ENCODE measurements around the gene MSLN.
"Not testable (repeated sequence)": the region's sequence is repeated elsewhere in the genome, so short reads cannot be mapped to it uniquely, and the experiment has no call there.

MSLN gene

DNA sequence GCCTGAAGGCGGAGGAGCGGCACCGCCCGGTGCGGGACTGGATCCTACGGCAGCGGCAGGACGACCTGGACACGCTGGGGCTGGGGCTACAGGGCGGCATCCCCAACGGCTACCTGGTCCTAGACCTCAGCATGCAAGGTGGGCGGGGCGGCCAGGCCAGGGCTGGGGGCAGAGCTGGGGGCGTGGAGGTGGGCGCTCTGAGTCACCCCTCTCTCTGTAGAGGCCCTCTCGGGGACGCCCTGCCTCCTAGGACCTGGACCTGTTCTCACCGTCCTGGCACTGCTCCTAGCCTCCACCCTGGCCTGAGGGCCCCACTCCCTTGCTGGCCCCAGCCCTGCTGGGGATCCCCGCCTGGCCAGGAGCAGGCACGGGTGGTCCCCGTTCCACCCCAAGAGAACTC, 7.9 kb downstream of the MSLN start:
- TF ChIP-seq, protein P1, sequence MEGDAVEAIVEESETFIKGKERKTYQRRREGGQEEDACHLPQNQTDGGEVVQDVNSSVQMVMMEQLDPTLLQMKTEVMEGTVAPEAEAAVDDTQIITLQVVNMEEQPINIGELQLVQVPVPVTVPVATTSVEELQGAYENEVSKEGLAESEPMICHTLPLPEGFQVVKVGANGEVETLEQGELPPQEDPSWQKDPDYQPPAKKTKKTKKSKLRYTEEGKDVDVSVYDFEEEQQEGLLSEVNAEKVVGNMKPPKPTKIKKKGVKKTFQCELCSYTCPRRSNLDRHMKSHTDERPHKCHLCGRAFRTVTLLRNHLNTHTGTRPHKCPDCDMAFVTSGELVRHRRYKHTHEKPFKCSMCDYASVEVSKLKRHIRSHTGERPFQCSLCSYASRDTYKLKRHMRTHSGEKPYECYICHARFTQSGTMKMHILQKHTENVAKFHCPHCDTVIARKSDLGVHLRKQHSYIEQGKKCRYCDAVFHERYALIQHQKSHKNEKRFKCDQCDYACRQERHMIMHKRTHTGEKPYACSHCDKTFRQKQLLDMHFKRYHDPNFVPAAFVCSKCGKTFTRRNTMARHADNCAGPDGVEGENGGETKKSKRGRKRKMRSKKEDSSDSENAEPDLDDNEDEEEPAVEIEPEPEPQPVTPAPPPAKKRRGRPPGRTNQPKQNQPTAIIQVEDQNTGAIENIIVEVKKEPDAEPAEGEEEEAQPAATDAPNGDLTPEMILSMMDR (IDR thresholded peaks at IDR 0.05; ENCODE audit: low read depth, low read length): no peak

DNA sequence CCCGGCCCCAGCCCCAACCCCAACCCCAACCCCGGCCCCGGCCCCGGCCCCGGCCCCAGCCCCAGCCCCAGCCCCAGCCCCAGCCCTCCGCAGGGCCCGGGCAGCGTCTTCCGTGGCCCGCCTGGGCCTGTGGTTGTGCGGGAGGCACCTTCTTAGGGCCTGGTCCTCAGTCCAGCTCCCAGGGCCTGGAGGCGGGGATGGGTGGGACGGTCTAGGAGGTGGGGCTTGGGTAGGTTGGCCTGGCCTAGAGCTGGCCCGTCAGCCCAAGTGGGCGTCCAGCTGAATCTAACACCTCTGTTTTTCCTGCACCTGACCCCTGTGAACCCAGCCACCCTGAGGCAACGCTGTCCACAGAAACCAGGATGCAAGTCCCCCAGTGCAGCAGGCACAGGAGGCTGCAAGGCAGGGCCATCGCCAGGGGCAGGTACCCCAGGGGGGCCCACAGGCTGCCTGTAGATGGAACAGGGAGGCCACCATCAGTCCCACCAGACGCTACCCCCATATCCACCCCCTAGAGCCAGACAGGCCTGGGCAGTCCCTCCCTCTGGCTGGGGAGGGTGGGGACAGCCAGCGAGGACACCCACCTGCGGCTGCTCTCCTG, 8.8 kb downstream of the MSLN start:
- TF ChIP-seq, protein P1 (IDR thresholded peaks at IDR 0.05; ENCODE audit: low read depth, low read length): no peak
- H3K4me3 ChIP-seq (ENCODE audit: low read depth, low read length): no peak overlapping the region

More for the DNA sequence above, 7.9 kb downstream of the MSLN start:
- H3K4me3 ChIP-seq (ENCODE audit: low read depth, low read length): no peak overlapping the region

DNA sequence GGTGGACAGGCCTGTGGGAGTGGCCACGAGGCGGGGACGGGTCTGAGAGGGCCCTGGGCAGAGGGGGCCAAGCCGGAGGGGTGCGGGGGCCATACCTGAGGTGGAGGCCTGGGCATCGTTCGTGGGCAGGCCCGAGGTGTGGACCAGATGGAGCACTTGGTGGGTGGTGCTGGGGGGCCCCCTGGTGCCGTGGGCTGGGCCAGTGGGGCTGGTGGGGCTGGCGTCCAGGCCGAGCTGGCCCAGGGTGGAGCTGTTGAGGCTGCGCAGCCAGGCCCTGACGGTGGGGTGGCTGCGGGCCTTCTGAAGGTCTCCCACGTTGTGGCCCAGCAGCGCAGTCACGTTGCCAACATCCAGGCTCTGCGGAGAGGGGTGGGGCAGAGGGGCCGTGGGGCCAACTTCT, 9.4 kb downstream of the MSLN start:
- TF ChIP-seq, protein P1 (IDR thresholded peaks at IDR 0.05; ENCODE audit: low read depth, low read length): no peak
- no peak overlapping the region for H3K4me3 ChIP-seq (ENCODE audit: low read depth, low read length)

DNA sequence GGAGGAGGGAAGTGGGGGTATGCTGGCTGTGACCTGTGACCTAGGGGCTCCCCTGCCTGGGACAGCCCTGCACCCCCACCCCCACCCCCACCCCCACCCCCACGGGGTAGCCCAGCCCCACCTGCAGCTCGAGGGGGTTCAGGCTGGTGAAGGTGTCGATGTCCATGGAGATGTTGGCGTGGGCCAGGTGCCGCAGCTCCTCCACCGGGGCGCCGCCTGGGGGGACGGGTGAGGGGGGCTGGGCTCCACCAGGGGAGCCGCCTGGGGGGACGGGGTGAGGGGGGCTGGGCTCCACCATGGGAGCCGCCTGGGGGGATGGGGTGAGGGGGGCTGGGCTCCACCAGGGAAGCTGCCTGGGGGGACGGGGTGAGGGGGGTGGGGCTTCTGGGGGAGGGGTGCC, 9.9 kb downstream of the MSLN start:
- TF ChIP-seq, protein P1 (IDR thresholded peaks at IDR 0.05; ENCODE audit: low read depth, low read length): no peak
- H3K4me3 ChIP-seq (ENCODE audit: low read depth, low read length): no peak overlapping the region

DNA sequence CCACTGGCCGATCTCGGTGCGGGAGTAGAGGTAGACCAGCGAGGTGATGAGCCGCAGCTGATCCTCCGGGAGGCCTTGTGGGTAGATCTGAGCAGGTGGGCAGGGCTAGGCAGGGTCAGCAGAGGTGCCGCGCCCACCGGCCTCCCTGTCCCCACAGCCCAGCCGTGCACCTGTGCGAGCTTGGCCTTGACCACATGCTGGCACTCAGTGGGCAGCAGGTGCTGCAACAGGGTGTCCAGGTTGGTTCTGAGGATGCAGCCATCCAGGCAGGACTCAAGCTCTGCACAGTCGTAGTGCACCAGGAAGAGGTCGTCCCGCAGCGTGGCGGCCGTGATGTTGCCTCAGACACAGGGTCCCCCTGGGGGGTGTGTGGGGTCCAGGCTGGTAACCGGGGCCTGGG, 12.4 kb downstream of the MSLN start:
- no peak overlapping the region for H3K4me3 ChIP-seq (ENCODE audit: low read depth, low read length)
- TF ChIP-seq, protein P1 (IDR thresholded peaks at IDR 0.05; ENCODE audit: low read depth, low read length): no peak

DNA sequence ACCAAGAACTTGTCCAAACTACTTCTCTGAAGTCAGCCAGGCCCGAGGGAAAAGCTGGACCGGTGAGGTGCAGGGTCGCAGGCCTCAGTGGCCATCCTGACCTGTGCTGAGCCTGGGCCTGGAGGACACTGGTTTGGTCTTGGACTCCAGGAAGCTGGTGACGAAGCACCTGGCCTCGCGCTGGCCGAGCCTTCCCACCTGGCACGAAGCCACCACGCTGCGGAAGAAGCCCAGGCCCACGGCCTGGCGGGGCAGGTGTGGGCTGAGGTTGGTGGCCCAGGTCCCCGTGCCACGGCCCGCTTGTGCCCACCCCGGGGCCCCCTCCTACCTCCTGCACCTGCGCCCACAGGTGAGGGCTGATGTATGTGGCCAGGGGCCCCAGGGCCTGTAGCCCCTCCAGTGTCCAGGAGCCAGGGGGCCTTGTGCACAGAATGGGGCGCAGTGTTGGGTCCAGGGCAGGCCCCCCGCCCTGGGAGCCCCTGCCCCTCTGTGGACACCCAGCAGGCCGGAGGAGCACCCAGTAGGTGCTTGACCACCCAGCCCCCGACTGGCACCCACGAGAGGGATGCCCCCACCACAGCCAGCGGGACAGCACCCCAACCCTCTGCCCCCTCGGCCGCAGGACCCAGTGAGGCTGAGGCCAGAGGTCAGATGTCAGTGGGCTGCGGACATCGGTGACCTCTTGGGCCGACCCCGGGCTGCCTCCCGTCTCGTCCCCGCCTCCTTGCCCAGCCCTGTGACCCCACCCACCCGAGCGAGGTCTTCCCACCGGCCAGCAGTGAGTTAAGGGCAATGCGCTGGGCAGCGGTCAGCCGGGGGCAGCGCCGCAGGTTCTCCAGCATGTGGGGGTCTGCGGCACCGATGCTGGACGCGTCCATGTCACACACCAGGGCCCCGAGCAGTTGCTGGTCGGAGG, 13.8 kb downstream of the MSLN start:
- no peak overlapping the region for H3K4me3 ChIP-seq (ENCODE audit: low read depth, low read length)
- TF ChIP-seq, protein P1 (IDR thresholded peaks at IDR 0.05; ENCODE audit: low read depth, low read length): no peak

DNA sequence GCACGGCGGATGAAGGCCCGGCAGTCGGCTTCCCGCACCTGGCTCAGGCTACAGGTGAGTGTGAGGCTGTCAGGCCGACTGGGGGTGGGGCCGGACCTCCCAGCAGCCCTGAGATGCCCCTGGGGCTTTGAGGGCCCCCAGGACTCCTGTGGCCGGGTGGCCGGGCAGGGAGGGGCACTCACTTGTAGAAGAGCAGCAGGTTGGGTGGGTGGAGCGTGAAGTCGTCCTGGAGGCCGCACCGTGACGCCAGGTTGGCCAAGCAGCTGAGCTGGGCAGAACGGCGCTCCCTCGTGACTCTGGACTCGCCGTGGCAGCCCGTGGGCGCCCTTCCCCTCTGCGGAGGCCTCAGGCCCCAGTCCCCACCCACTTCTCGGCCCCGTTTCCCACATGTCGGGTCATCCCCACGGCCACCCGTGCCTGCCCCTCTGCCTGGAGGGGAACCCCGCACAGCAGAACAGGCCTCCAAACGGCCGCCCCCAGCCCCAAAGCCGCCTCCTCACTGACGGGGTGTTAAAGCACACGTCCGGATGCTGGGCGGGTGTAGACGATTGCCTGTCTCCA, 14.8 kb downstream of the MSLN start:
- H3K4me3 ChIP-seq (ENCODE audit: low read depth, low read length): no peak overlapping the region
- TF ChIP-seq, protein P1 (IDR thresholded peaks at IDR 0.05; ENCODE audit: low read depth, low read length): no peak

DNA sequence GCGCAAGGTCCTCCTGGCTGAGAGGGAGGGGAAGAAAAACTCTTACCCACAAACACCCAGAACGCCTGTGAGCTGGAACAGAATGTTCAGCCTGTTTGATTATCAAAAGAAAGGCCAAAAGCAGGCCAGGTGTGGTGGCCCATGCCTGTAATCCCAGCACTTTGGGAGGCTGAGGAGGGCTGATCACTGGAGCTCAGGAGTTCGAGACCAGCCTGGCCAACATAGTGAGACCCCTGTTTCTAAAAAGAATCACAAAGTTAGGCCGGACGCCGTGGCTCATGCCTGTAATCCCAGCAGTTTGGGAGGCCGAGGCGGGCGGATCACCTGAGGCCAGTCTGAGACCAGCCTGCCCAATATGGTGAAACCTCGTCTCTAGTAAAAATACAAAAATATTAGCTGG, 15.8 kb downstream of the MSLN start:
- not testable (repeated sequence) for H3K4me3 ChIP-seq (ENCODE audit: low read depth, low read length)

Data from WI38 (cell line).